HPDE6-E6E7 (cell line): ENCODE measurements around the gene KRTAP5-3.
"Not testable (repeated sequence)": the region's sequence is repeated elsewhere in the genome, so short reads cannot be mapped to it uniquely, and the experiment has no call there.

Experiments used
- DNase-seq: peaks from one replicate; pipeline ENCODE4 v3.0.0; 2011; ENCODE audit warnings: missing footprints; ENCODE audit errors: extremely low spot score

Gene KRTAP5-3

GRCh38 chr11:1582909-1583308 lies 25.4 kb downstream of the KRTAP5-3 start:
- not testable (repeated sequence) for DNase-seq

- DNase-seq, result no peak
These were observed 26.3 kb downstream of the KRTAP5-3 start for GRCh38 chr11:1581976-1582375.

DNA sequence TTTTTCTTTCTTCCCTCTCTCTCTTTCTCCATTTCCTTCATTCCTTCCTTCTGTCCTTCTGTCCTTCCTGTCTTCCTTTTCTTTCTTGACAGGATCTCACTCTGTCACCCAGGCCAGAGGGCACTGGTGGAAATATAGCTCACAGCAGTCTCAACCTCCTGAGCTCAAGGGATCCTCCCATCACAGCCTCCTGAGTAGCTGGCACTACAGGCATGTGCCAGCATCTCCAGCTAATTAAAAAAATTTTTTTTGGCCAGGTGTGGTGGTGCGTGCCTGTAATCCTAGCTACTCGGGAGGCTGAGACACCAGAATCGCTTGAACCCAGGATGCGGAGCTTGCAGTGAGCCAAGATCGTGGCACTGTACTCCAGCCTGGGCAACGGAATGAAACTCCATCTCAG lies 31.4 kb downstream of the KRTAP5-3 start:
- DNase-seq, result no peak

- not testable (repeated sequence) for DNase-seq
These were observed 32.5 kb downstream of the KRTAP5-3 start for GRCh38 chr11:1575756-1576155.

GRCh38 chr11:1574933-1575242 lies 33.4 kb downstream of the KRTAP5-3 start:
- no peak for DNase-seq

- no peak for DNase-seq
These were observed 33.9 kb downstream of the KRTAP5-3 start for GRCh38 chr11:1574238-1574932.

GRCh38 chr11:1573903-1574237 lies 34.4 kb downstream of the KRTAP5-3 start:
- no peak for DNase-seq

DNA sequence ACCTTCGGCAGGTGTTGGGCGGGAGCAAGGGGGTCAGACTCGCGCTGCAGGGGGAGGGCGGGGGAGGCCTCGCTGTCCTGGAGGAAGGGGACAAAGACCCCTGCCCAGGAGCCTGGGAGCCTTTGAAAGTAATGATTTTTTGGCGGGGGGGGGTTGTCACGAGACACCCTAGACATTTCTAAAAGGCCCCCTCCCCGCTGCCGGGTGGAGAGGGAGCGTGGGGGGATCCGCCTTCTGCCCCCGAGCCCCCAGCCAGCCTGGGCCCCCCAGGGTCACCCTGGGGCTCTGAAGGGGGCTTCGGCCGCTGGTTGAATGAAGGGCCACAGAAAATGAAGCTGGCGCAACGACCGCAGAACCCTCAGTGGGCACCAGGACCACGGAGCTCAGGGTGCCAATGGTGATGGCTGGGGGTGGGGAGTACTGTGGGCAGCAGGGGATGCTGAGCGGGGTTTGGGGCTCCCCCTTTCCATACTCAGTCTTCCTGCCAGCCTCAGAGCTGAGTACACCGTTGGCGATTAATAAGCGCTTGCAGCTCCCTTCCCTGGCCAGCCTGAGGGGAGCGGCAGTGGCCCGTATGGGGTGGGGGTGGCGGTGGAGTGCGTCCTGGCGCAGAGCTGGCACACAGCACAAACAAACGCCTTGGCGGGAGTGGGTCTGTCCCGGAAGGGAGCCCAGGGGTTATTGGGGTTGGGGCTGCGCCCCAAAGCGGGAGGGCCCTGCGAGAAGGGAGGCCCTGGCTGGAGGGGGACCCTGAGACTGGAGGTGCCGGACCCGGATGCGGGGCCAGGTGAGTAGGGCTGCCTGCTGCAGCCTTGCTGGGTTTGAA lies 35.0 kb downstream of the KRTAP5-3 start:
- DNase-seq, result no peak

DNA sequence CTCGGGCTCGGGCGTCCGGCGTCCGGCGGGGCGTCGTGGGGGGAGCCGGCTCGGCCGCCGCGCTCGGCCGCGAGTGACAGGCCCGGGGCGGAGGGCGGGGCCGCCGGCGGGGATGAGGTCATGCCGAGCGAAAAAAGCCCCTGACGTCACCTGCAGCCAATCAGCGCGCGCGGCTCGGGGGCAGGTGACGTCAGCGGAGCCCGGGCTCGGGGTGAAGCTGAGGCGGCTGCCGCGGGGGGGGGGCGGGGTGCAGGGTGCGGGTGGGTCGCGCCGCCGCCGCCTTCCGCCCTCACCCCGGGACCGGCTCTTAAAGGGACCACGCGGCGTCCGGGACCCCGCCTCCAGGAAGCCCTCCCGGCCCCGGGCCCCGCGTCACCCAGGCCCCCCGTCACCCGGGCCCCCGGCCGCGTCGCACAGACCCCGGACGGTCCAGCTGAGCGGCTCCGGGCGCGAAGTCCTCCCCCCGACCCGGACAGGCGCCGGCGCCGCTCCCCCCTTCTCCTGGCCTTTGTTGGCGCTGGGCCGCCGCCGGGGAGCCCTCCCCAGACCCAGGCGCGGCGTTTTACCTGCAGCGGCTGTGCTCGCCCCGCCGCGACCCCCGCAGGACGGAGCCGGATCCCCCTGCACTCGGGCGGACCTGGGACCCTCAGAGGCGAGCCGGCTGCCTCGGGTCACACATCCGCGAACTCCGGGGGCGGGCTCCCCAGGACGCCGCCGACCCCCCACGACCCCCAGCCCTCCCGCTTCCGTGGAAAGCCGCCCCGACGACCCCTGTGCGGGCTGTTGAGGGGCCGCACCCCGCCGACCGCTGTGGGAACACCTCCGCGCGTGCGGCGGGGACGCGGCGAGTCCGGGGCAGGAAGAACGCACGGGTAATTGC lies 35.8 kb downstream of the KRTAP5-3 start, which contains the start of gene DUSP8:
Gene DUSP8, minus strand, starts transcription at position 75 of the 880 bp plus-strand sequence. CDS start 6,445 bp downstream, outside the sequence.
- DNase-seq, result peak; percentile 78

GRCh38 chr11:1571760-1572196 lies 36.5 kb downstream of the KRTAP5-3 start:
- DNase-seq, result no peak

DNA sequence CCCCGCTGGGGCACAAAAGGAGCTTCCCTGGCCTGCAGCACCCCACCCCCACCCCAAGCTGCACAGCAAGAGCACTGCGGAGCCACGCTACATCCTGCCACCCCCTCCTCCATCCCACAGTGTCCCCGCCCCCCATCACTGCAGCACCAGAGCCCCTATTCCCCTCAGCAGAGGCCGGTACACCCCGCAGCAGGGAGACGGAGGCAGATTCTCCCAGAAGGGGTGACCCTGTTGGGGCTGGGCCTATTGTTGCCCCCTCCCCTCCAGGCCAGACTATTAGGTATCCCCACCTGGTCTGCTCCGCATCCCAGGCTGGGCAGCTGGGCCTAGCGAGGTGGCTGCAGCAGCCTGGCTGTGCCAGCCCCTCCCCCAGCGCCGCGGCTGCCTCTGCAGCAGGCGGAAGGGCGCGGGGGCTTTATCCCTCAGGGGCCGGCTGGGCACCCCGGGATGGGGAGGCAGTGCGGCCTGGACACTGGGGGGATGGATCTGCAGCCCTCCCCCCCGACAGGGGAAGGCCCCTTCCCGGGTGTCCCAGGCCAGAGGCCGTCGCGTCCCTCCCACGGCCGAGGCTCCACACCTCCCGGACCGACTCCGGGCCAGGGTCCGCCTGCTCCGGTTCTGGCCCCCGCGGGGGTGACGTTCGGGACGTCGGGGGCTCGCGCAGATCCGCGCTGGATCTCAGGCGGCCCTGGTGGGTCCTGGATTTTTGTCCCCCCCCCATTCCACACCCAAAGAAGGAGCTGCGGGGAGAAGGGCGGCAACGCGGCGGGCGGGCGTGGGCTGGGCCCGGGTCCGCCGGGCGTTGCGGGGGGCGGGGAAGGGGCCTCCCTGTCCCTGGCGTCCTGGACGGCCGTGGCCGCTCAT lies 37.1 kb downstream of the KRTAP5-3 start:
- no peak for DNase-seq

GRCh38 chr11:1570531-1570895 lies 37.8 kb downstream of the KRTAP5-3 start:
- DNase-seq, result no peak

DNA sequence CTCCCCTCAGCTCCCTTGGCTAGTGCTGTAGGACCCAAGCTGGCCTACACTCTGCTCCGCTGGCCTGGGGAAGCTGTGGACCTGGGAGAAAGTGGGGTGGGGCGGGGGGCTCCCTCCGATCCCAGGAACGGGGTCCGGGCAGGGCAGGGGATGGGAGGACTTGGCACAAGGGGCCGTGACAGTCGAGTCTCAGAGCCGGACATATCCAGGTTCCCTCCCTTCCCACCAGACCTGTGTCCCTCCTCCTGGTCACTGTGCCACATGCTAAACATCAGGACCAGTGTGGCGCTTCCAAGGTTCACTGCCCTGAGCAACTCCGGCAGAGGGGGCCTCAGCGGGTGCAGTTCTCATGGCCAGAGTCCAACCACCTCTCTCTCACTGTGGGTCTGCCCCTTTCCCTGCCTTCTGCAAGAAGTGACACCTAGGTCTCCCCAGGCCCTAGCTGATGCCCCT lies 38.2 kb downstream of the KRTAP5-3 start:
- DNase-seq, result no peak

DNA sequence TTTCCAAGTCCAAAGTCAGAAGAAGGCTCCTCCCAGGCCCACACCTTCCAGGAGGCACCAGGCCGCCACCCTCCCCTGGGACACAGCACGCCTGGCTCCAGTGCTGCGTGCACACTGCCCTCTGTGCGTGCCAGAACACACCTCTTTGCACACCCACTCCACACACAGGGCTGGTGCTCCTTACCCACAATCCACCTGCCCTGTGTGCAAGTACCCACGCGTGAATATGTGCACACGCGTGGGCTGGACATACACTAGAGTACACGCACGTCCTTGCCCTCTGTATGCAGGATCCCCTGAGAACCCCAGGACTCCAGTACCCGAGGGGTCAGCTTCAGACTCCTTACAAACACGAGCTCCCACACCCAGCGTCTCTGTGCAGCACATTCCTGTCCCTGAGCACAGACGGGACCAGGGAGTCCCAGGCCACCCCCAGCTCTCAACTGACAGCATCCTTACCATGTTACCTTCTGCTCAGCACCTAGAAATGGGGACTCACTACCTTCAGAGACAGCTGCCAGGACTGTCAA lies 38.9 kb downstream of the KRTAP5-3 start:
- DNase-seq, result no peak

DNA sequence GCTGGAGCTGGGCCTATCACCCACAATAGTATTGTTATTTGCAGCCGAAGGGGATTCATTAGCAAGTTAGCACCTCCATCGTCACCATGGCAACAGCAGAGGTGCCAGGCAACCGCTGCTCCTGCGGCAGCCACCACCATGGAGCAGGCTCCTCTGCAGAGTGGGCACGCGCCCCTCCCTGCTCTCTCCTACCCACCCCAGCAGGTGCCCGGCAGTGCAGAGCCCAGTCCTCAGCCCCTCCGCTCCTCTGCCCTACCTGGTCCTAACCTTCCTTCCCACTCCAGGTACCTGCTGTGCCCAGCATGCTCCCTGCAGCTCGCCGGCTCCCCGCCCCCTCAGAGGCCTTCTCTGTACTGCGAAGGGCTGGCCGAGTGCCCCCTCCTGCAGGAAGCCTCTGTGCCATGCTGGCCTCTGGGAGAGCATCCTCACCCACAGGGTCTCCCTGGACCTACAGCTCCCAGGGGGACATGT lies 39.8 kb downstream of the KRTAP5-3 start:
- DNase-seq, result no peak

GRCh38 chr11:1567721-1568100 lies 40.6 kb downstream of the KRTAP5-3 start:
- DNase-seq, result no peak

DNA sequence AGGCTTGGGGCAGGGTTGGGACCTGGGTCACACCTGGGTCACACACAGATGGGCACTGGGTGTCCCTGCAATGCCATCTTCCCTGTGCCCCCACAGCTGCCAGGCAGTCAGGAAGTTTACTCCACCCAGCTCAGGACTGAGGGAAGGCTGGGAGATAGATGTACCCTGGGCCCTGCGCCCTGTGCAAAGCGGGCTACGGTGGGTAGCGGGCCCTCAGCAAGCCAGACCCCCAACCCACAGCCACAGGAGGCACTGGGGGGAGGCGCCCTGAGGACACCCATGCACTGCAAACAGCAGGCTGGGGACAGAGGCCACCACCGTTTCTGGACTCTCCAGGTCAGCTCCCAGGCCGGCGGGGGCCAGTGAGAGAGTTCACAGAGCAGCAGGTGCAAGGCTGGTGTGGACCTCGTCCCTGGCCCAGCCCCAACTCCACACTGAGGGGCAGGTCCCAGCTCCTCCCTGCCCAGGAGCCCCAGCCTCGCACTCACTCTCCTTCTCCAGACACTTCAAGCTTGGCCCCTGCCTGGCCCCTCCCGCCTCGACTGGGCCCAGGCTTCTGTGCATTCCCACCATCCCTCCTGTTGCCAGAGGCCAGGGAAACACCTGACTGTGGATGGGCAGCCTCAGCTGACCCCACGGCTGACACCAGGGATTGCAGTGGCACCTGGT lies 41.1 kb downstream of the KRTAP5-3 start:
- DNase-seq, result no peak

DNA sequence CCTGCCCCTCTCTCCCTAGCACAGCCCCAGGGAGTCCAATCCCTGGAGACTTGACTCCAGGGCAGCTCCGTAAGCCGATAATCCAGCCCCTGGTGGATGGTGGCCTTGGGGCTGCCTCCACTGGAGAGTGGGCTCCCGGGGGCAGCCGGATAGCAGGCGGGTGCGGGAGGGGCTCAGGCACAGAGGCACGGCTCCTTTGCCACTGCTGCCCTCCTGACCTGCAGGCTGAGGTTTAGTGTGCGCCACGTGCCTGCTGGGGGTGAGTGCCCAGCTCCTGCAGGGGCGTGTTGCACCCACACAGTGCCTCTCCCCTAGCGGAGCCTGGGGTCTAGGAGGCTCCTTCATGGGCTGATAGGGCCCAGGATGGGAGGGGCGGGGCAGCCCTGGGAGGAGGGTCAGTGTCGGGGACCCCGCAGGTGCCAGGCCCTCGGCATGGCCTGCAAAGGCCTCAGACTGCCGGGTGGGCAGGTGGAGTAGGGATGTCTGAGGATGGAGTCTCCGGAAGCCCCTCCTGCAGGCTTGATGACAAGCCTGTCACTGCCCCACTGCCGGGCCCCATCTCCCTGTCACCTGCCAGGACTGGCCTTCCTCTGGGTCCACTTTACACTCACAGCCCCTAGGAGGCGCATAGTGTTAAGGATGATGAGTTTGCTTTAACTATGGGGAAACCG lies 41.7 kb downstream of the KRTAP5-3 start:
- no peak for DNase-seq

DNA sequence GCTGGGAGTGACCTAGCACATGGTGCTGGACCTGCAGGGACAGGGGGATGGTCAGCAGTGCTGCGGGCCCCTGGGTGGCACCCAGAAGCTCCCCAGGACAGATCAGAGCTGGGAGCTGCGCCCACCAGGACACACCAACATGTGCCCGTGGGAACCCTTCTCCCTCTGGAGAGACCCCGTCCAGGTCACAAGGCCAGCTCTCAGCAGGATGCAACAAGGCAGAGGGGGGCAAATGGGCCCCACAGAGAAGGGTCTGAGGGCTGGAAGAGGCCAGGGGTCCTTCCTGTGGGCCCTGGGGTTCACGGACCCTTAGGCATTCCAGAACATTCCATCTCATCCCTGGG lies 42.4 kb downstream of the KRTAP5-3 start:
- DNase-seq, result no peak
